Measurements from ENCODE around the gene POTEF.
"Not testable (repeated sequence)": the region's sequence is repeated elsewhere in the genome, so short reads cannot be mapped to it uniquely, and the experiment has no call there.

Gene POTEF

DNA sequence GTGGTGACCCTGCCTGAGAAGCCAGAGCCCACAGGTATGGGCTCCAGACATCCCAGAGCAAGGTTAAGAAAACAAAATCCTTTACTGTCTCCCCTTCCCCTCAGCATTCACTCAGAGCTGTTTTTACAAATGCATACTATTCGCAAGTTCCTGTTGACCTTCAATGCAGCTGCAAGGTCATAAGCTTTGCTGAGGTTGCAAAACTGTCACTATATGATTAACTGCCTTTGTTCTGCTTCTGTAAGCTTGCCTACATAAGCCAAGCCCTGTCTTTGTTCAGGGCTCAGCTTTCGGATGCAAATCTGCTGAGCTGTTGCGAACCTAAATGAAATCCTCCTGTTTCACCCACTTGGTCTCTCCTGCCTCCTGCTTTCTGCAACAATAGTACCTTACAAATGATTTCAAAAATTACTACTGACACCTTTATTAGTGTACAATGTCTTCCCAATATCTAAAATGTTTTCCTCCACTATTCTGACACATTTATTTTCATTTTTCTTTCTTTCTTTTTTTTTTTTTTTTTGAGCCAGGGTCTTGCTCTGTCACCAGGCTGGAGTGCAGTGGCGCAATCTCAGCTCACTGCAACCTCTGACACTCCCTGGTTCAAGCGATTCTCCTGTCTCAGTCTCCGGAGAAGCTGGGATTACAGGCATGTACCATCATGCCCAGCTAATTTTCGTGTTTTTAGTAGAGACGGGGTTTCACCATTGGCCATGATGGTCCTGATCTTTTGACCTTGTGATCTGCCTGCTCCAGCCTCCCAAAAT, 26.2 kb downstream of the POTEF start:
- not testable (repeated sequence) for DNase-seq

DNA sequence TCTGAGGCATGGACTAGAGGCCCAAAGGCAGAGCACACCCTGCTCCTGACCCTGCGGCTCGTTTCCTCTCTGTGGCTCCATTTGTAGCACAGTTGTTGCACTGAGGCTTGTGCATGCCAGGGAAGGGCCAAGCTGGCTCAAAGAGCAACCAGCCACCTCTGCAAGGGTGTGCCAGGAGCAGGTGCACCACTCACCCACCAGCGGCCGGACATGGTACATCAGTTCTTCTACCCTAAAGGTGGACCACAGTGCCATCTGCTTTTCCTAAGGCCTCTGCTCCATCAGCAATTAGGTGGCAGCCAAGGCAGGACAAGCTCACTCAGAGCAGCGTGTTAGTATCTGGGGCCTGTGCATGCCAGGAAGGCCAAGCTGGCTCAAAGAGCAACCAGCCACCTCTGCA, 66.4 kb downstream of the POTEF start:
- not testable (repeated sequence) for DNase-seq

DNA sequence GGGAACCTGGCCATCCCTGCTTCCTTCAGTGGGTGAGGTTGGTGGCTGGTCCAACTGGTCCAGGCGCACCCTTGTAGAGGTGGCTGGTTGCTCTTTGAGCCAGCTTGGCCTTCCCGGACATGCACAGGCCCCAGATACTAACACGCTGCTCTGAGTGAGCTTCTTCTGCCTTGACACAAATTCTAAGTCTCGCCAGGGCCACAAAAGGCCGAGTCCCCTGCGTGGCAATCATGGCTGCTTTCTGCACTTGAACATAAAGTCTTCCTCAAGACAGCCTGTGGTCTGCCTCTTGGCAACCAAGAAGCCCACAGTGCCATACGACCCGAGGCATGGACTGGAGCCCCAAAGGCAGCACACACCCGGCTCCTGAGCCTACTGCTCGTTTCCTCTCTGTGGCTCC, 69.0 kb downstream of the POTEF start:
- DNase-seq: not testable (repeated sequence)

DNA sequence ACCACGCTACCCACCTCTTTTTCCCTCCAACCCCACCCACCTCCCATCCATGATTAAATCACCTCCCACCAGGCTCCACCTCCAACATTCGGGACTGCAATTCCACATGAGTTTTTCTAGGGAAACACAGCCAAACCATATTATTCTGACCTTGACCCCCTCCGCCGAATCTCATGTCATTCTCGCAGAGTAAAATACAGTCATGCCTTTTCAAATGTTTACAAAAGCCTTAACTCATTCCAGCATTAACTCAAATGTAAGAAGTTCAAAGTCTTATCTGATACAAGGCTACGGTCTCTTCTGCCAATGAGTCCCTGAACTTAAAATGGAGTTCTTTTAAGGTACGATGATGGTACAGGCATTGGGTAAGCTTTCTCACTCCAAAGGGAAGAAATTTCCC, 72.7 kb downstream of the POTEF start:
- not testable (repeated sequence) for DNase-seq

DNA sequence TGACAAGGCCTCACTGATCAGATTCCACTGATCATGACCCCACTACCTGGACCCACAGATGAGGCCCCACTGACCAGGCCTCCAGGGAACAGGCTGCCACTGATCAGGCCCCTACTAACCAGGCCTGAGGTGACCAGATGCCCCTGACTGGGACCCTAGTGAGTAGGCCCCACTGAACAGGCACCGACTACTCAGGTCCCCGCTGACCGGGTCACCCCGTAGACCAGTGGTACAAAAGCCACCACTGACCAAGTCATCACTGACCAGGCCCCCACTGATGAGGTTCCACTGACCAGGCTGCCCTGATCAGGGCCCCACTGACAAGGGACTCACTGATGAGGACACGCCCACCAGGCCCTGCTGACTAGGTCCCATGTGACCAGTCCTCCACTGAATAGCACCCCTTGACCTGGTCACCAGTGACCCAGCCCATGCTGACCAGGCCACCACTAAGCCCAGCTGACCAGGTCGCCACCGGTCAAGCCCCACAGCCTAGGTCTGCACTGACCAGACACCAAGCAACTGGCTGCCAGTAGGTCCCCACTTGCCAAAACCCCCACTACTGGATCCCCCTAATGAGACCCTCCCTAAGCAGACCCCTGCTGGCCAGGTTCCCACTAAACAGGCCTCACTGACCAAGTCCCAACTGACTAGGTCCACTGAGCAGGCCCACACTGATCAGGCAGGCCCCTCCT, 75.7 kb downstream of the POTEF start:
- DNase-seq: not testable (repeated sequence)

DNA sequence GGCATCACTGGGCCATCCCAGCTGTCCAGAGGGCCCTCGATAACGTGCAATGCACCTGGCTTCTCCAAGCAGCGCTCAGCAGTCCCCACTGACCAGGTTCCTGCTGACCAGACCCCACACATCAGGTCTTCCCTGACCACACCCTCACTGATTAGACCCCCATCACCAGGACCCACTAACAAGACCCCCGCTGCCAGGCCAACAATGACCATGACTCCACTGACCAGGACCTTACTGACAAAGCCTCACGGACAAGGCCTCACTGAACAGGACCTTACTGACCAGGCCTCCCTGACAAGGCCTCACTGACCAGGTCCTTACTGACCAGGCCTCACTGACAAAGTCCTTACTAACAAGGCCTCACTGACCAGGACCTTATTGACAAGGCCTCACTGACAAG, 76.6 kb downstream of the POTEF start:
- not testable (repeated sequence) for DNase-seq

DNA sequence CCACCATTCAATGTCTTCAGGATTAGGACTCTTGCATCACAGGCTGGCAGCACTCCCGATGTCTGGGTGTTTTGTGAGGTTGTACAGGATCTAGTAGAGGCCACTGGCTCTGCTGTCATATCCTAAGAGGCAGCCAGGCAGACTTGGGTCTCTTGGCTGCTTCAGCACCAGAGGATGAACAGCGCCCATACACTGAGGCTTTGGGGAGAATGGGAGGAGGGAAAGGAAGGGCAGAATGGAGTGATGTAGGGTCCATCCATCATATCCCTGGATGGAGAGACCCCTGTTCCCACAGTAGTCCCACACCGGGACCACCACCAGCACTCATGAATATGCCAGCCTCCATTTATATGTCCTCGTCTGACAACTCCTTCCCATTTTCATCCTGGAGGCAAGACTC, 80.6 kb downstream of the POTEF start:
- DNase-seq: not testable (repeated sequence)

DNA sequence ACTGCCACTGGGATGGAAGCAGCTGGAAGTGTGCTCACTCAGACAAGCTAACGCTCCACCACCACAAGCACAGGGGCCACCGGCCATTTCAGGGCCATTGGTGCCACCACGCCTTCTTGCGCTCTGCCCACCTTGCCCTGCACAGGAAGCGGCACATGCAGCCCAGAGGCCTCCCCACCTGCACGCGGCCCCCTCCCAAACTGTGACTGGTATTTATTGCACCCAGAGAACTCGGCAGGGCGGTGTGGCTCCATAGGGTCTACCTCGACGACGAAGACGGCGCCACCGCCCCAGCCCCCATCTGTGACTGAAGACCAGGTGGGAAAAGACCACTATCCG, 90.8 kb downstream of the POTEF start:
- DNase-seq: not testable (repeated sequence)

DNA sequence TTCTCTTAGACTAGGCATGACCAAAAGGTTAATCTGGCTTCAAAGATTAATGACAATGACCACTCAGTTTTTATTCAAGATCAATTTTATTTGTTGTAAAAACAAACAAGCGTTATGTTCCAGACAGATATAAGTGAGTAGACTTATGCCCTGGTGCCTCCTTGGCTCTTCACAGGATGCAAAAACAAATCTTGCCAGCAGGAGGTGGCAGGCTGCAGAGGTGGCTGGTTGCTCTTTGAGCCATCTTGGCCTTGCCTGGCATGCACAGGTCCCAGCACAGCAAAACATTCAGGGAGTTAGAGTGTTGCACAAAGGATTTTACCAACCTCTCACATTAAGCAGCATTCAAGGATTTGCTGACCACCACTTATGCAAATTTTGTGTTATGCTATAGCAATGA, 103.1 kb downstream of the POTEF start:
- DNase-seq: not testable (repeated sequence)
